SK-N-SH treated with all-trans-retinoic acid at 6 μM for 48 hours (cell line): ENCODE measurements around the gene TMEM250.

Experiments used
- ESRRG ChIP-seq: fragments of 250-450 bp; sonication (Bioruptor Pico); IDR thresholded peaks from 2 replicates; pipeline ENCODE4 v1.6.1; 2021; ENCODE audit warnings: mild to moderate bottlenecking
- PPARA ChIP-seq: fragments of 250-450 bp; sonication (Bioruptor Pico); IDR thresholded peaks from 2 replicates; pipeline ENCODE4 v1.5.0; 2020; ENCODE audit warnings: mild to moderate bottlenecking, borderline replicate concordance
- ZFP30 ChIP-seq: fragments of 450-650 bp; formaldehyde crosslinking; IDR thresholded peaks from 2 replicates; pipeline ENCODE4 v1.5.0; 2022; ENCODE audit warnings: mild to moderate bottlenecking, moderate library complexity

- TF ChIP-seq ZFP30 (CRISPR knock-in tag) (no peak), PPARA (CRISPR knock-in tag) (no peak), ESRRG (CRISPR knock-in tag) (no peak)
These were observed 30.8 kb downstream of the TMEM250 start for GRCh38 chr9:136087741-136088480.
